IPS DF 4.7 (cell line): ENCODE results near the gene NUDT3.
"Not testable (repeated sequence)": the region's sequence is repeated elsewhere in the genome, so short reads cannot be mapped to it uniquely, and the experiment has no call there.

Experiments used
- DNase-seq: peaks from one replicate; pipeline ENCODE4 v3.0.0-alpha.2; 2013; ENCODE audit warnings: low spot score; ENCODE audit errors: extremely low read depth

The NUDT3 gene

GRCh38 chr6:34288581-34288980 is 103.9 kb downstream of the NUDT3 start:
- no peak for DNase-seq

- no peak for DNase-seq
Measured at GRCh38 chr6:34285448-34286164, 106.9 kb downstream of the NUDT3 start.

- DNase-seq, result no peak
Measured at GRCh38 chr6:34284563-34285447, 107.7 kb downstream of the NUDT3 start.

- no peak for DNase-seq
Measured at GRCh38 chr6:34281702-34282334, 110.7 kb downstream of the NUDT3 start.

- DNase-seq, result no peak
Measured at GRCh38 chr6:34280216-34280615, 112.3 kb downstream of the NUDT3 start.

- DNase-seq, result no peak
Measured at GRCh38 chr6:34278833-34279232, 113.6 kb downstream of the NUDT3 start.

- no peak for DNase-seq
Measured at GRCh38 chr6:34277763-34278112, 114.7 kb downstream of the NUDT3 start.

- DNase-seq, result no peak
Measured at GRCh38 chr6:34276881-34277762, 115.3 kb downstream of the NUDT3 start.

GRCh38 chr6:34276191-34276590 is 116.3 kb downstream of the NUDT3 start:
- DNase-seq, result no peak

GRCh38 chr6:34275128-34275804 is 117.2 kb downstream of the NUDT3 start:
- DNase-seq, result no peak

GRCh38 chr6:34274129-34274528 is 118.3 kb downstream of the NUDT3 start:
- no peak for DNase-seq

GRCh38 chr6:34273242-34273805 is 119.1 kb downstream of the NUDT3 start:
- no peak for DNase-seq

- no peak for DNase-seq
Measured at GRCh38 chr6:34272013-34272926, 120.2 kb downstream of the NUDT3 start.

GRCh38 chr6:34269658-34270341 is 122.7 kb downstream of the NUDT3 start:
- not testable (repeated sequence) for DNase-seq

GRCh38 chr6:34269132-34269531 is 123.3 kb downstream of the NUDT3 start:
- not testable (repeated sequence) for DNase-seq

GRCh38 chr6:34267746-34268145 is 124.7 kb downstream of the NUDT3 start:
- DNase-seq, result no peak

- not testable (repeated sequence) for DNase-seq
Measured at GRCh38 chr6:34263484-34263883, 129.0 kb downstream of the NUDT3 start.

GRCh38 chr6:34260576-34261267 is 131.7 kb downstream of the NUDT3 start:
- DNase-seq, result no peak
